NCI-H2029 (cell line): ENCODE measurements around the gene SLC25A21.

Experiments used
- DNase-seq: peaks from one replicate; lab custom pipeline; 2025; lab: John Stamatoyannopoulos, UW

SLC25A21 gene

DNA sequence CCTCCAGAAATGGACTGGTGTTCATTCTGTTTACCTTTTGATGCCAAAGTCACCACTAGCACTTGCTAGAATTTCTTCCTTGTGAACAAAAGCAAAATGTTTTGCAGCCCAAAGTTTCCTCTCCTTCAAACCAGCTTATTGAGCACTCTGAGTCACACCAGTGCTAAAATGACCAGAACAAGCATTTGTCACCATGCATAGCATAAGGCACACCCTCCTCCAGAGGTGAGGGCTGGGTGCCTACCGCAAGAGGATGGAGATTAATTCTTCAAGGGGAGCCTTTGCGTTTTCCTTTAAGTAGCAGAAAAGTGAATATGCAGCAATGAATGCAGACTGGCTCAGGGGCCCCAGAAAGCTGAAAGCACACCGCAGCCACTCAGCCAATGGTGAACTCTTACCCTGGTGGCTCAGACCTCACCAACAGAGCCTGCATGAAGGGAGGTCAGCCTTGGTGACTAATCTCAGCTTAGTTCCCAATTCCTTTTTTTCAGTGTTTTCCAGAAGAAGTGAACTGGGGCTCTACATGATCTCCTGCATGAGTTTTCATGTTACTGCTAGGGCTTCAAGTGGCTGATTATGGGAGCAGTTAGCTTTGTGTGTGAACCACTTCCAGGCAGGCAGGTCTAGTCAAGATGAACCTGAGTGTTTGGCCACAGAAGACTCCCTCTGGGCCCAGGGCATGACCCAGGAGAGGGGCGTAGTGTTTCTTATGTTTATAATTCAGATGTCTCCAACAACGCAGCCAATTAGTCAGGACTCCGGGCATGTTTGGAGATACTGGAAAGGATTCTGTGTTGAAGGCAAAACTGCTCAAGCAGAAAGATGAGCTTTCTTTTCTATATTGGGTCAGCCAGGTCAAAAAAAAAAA lies 414.4 kb downstream of the SLC25A21 start:
- no peak for DNase-seq

GRCh38 chr14:36756226-36756625 lies 416.2 kb downstream of the SLC25A21 start:
- DNase-seq, result no peak

DNA sequence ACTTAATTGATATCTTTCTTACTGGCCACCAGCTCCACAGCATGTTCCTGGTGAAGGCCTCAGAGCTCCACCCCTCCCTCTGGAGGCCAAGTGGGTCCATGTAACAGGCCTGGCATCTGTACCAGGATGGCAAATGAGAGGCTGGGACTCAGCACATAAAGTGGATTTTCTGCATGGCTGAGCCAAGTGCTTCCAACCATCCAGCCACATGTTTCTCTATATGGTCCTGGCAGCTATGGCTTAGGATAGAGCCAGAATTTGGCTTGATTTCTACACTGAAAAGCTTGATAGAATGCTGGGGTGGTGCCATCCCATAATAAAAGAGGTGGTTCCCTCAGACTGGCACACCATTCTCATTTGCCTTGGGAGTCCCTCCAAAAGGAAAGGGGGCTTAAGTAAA lies 416.6 kb downstream of the SLC25A21 start:
- peak; percentile 81 for DNase-seq

GRCh38 chr14:36751920-36752319 lies 420.5 kb downstream of the SLC25A21 start:
- DNase-seq, result no peak

DNA sequence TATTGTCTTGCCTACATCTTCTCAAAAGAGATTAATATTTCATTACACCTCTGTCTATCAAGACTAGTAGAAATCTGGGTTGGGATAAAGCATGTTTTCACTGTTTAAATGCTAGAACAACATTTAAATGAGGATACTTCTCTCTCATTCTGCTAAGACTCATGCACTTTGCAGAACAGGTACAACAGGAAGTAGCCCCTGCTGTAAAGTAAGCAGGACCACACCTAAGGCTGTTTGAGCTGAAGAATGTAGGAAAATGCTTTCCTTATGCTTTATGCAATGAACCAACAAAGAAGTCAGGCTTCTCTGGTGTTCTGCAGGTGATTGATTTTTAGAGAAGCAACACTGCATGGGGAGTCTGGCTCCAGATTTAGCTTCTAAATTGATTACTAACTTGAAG lies 421.3 kb downstream of the SLC25A21 start:
- no peak for DNase-seq

DNA sequence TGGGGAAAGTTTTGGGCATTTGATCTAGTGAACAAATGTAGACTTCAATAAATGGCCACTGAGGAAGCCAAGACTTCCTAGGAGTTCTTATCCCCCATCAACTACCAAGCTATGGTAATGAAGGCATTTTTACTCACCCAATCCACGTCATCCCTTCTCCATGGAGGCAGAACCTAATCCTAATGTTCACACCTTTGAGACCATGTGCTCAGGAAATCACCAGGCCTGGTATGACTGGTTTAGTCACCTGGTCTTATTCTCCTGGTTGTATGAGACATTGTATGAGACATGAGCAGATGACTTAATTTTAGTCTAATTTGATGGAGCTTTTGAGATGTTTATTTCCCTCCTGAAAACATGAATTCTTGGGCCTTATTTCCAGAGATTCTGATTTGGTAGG lies 422.2 kb downstream of the SLC25A21 start:
- no peak for DNase-seq

- DNase-seq, result no peak
Measured at GRCh38 chr14:36748610-36749213, 423.7 kb downstream of the SLC25A21 start.

DNA sequence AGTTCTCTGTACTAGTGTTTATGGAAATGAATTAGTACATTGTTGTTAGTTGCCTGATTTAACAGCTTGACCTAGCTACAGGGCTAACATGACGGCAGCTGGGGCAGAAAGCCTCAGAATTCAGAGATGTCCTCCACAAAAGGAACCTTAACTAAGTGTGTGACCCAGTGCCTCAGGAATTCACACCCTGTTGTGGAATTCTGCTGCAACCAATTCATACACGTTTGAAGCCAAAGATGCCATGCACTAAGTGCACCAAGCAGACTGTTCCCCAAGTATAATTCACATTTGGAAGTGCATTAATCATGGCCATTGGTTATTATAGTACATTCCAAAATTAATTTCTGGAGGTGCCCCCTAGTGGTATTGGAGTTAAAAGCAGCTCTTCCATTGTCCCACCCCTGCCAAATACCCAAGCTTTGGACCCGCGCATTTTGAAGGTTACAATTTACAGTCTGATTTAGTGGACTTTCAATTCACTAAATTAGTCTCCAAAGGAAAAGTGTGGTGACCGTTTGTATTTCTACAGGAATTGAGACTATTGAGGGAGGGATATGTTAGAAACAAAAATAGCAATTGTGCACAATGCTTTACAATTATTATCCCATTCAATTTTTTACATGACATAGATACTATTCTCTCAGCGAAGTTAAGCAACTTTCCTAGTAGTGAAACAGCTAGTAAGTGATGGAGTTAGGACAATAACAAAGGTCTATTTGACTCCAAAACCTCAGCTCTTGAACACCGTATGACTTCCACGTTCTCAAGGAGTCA lies 424.8 kb downstream of the SLC25A21 start:
- no peak for DNase-seq

GRCh38 chr14:36746872-36747271 lies 425.5 kb downstream of the SLC25A21 start:
- DNase-seq, result no peak

DNA sequence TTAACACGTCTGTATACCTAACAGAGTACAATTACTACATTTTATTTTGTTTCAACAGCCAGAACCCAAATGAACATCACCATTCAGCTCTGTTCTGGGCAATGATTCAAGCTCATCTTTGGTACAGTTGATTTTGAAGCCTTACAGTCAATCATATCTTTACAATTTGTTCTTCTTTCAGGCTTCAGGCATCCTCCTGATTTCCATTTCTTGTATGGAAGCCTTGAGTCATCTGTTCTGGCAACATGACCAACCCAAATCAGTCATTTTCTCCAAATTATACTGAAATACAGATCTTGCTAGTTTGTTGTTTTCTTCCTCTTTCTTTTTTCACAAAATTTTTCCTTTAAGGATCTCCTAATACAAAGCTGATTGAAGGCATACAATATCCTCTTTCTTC lies 430.5 kb downstream of the SLC25A21 start:
- DNase-seq, result no peak

DNA sequence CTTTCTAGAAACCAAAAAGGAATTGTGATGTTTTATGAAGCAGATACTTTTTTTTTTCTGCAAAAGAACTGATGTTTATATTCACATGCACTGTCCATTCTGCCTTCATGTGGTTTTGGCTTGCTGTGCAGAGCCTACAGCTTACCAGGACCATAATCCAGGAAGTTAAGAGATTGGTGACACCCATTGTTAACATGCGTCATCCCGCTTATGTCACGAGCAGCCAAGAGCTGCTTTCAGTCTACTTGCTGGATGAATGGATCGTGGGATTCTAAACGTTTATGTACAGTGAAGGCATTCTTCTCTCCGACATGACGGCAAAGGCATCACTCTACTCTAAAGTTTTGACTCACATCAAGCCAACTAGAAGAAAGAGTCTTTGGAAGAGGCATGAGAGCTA lies 434.1 kb downstream of the SLC25A21 start:
- DNase-seq, result no peak

GRCh38 chr14:36726128-36726527 lies 446.3 kb downstream of the SLC25A21 start:
- no peak for DNase-seq

GRCh38 chr14:36724162-36724561 lies 448.2 kb downstream of the SLC25A21 start:
- DNase-seq, result no peak

GRCh38 chr14:36723530-36723929 lies 448.9 kb downstream of the SLC25A21 start:
- no peak for DNase-seq

DNA sequence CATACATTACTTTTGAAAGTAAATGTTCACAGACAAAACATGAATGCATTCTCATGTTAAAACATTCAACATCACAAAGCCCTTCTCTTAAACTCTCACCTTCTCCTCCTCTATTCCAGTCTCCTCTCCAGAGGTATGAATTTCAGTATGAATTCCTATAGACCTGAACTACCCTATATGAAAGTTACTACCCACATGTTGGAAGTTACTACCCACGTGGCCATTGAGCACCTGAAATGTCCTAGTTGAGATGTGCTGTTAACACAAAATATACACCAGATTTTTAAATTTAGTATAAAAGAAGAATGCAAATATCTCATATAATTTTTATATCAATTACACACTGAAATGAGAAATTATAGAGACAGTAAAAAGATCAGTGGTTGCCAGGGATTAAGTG lies 450.5 kb downstream of the SLC25A21 start:
- no peak for DNase-seq

GRCh38 chr14:36720657-36721056 lies 451.7 kb downstream of the SLC25A21 start:
- DNase-seq, result no peak

DNA sequence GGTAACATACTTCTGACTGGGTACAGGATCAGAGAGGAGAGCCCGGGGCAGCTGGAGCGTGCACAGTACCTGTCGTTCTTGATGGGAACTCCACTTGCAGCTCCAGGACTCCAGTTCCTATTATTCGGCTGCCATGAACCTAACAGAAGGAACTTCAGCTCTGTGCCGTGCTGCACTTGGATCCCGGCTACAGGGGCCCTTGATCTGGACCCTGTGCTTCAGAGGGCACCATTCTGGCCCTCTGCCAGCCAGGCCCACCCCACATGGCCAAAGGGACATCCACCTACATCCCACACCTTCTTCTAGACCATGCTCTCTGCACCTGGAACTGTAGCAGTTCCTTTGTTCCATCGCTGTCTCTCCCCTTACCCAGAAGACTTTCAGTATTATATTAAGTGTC lies 452.6 kb downstream of the SLC25A21 start:
- no peak for DNase-seq

- no peak for DNase-seq
Measured at GRCh38 chr14:36718216-36718615, 454.2 kb downstream of the SLC25A21 start.

GRCh38 chr14:36717363-36717762 lies 455.0 kb downstream of the SLC25A21 start:
- DNase-seq, result peak; percentile 50

GRCh38 chr14:36716614-36717184 lies 455.7 kb downstream of the SLC25A21 start:
- no peak for DNase-seq

DNA sequence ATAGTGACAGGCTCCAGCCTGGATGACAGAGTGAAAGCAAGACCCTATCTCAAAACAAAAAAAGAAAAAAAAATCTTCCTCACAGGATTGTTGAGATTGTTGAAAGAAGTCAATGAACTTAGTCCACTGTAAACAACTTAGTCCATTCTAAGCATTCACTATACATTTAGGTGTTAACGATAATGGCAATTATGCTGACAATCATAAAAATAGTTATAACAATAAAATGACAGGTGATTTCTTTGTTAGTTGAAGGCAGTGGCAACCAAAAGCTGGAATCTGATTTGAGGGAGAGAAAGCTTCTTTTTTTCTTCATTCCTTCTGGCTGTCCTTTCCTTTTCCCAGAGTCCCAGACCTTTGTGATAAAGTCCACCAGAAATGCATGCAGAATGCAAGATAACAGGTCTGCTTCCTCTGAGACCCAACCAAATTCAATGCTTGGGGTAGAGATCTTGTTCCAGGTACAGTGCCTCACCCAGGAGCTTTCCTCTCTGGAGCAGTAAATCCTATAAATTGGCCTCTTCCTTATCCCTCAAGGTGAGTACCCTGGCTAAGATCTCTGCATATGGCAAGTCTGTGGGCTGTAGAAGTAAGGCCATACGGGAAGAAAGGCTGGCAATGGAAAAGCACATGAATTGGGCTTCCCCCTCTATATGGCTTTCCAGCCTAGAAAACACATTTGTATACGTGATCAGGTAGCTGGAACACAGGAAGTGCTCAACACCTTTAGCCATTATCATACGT lies 458.3 kb downstream of the SLC25A21 start:
- DNase-seq, result no peak

GRCh38 chr14:36707570-36707969 lies 464.8 kb downstream of the SLC25A21 start:
- DNase-seq, result no peak
